K562 (cell line): ENCODE results near the gene DNAJB1.

ENCODE experiments used
- CBFB ChIP-seq: sonication (generic); formaldehyde crosslinking; IDR thresholded peaks from 2 replicates; pipeline ENCODE4 v1.4.0; 2020; ENCODE audit warnings: mild to moderate bottlenecking, missing genetic modification reagents
- CEBPB ChIP-seq: fragments of 450-650 bp; IDR thresholded peaks from 2 replicates; pipeline ENCODE4 v1.6.1; 2016; ENCODE audit warnings: missing genetic modification characterization, missing compliant biosample characterization
- EGR1 ChIP-seq: fragments of 450-650 bp; conservative IDR thresholded peaks from 2 replicates; pipeline ENCODE4 v1.6.1; 2017; ENCODE audit warnings: mild to moderate bottlenecking
- ETS2 ChIP-seq: IDR thresholded peaks from 2 replicates; pipeline ENCODE4 v1.6.1; 2016; ENCODE audit warnings: borderline replicate concordance, missing genetic modification characterization, mild to moderate bottlenecking, moderate library complexity, missing compliant biosample characterization; ENCODE audit not compliant: poor library complexity, severe bottlenecking
- FOXM1 ChIP-seq, 2 experiments: fragments of 450-650 bp in 1 of 2; sonication (generic) in 1 of 2; formaldehyde crosslinking in 1 of 2; IDR thresholded peaks; 2 replicates each; pipeline versions ENCODE4 v1.6.1 to v1.9.0; 2017 to 2022; ENCODE audit warnings: low read depth in 2 of 2, mild to moderate bottlenecking in 2 of 2, missing genetic modification reagents in 1 of 2, moderate library complexity in 1 of 2
- HDAC6 ChIP-seq: IDR thresholded peaks from 2 replicates; pipeline ENCODE4 v1.6.1; 2012; ENCODE audit warnings: low read depth, mild to moderate bottlenecking, control low read depth, inconsistent platforms, low read length, moderate library complexity
- IRF2 ChIP-seq: sonication (generic); formaldehyde crosslinking; IDR thresholded peaks from 2 replicates; pipeline ENCODE4 v1.8.1; 2022; ENCODE audit warnings: mild to moderate bottlenecking, missing genetic modification reagents
- NR3C1 ChIP-seq: sonication (generic); formaldehyde crosslinking; IDR thresholded peaks from 2 replicates; pipeline ENCODE4 v1.8.1; 2022; ENCODE audit warnings: missing genetic modification reagents
- RCOR1 ChIP-seq, 2 experiments: IDR thresholded peaks; 2 replicates each; pipeline ENCODE4 v1.6.1; 2012; ENCODE audit warnings: low read depth in 2 of 2, low read length in 2 of 2, borderline replicate concordance in 1 of 2, improper control_type of control experiment in 1 of 2
- TRIM24 ChIP-seq, 2 experiments: fragments of 450-650 bp; IDR thresholded peaks; 2 replicates each; pipeline ENCODE4 v1.6.1; 2016
- ZNF561 ChIP-seq: fragments of 450-650 bp; formaldehyde crosslinking; conservative IDR thresholded peaks from 2 replicates; pipeline ENCODE4 v1.4.0; 2020; ENCODE audit warnings: mild to moderate bottlenecking, moderate library complexity
- TF ChIP-seq, protein P1 (sequence below), 3 experiments: IDR thresholded peaks in 2 of 3; conservative IDR thresholded peaks in 1 of 3; 2 replicates each; pipeline ENCODE4 v1.5.1; 2011 to 2012; ENCODE audit warnings: low read length in 3 of 3, mild to moderate bottlenecking in 3 of 3, control low read depth in 2 of 3, improper control_type of control experiment in 1 of 3, inconsistent platforms in 1 of 3, low read depth in 1 of 3, mixed read lengths in 1 of 3, moderate library complexity in 1 of 3; ENCODE audit not compliant: insufficient read depth in 2 of 3
- TF ChIP-seq, protein P2 (sequence below): sonication (generic); formaldehyde crosslinking; IDR thresholded peaks from 2 replicates; pipeline ENCODE4 v1.8.1; 2023; ENCODE audit warnings: mild to moderate bottlenecking, missing genetic modification reagents, moderate library complexity

DNA sequence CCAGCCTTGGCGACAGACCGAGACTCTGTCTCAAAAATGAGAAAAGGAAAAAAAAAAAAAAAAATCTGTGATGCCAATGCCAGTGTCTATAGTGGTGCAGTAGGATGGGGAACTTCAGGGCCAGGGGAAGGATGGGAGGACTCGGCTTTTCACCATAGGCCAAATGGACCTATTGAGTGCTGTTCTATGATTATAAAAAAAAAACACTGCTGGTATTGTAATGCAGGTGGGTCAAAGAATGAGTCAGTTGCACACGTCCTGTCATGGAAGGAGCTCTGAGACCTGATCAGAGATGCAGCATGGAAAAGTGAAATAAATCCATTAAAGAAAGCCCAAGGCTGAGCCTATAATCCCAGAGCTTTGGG, 7.0 kb downstream of the DNAJB1 start:
- TF ChIP-seq, protein P1, sequence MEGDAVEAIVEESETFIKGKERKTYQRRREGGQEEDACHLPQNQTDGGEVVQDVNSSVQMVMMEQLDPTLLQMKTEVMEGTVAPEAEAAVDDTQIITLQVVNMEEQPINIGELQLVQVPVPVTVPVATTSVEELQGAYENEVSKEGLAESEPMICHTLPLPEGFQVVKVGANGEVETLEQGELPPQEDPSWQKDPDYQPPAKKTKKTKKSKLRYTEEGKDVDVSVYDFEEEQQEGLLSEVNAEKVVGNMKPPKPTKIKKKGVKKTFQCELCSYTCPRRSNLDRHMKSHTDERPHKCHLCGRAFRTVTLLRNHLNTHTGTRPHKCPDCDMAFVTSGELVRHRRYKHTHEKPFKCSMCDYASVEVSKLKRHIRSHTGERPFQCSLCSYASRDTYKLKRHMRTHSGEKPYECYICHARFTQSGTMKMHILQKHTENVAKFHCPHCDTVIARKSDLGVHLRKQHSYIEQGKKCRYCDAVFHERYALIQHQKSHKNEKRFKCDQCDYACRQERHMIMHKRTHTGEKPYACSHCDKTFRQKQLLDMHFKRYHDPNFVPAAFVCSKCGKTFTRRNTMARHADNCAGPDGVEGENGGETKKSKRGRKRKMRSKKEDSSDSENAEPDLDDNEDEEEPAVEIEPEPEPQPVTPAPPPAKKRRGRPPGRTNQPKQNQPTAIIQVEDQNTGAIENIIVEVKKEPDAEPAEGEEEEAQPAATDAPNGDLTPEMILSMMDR (IDR thresholded peaks at IDR 0.05 in 2 of 3, conservative IDR thresholded peaks at IDR 0.05 in 1 of 3; ENCODE audit: insufficient read depth in 2 of 3, low read depth in 1 of 3, low read length in 3 of 3) = no peak
- no peak for TF ChIP-seq ETS2 (tag)
- no peak for TF ChIP-seq FOXM1 (IDR thresholded peaks at IDR 0.05; ENCODE audit: low read depth)
- TF ChIP-seq FOXM1 (CRISPR knock-in tag; IDR thresholded peaks at IDR 0.05; ENCODE audit: low read depth) = no peak
- no peak for TF ChIP-seq RCOR1 (IDR thresholded peaks at IDR 0.05; ENCODE audit: borderline replicate concordance in 1 of 2, low read depth in 2 of 2, low read length in 2 of 2)
- TF ChIP-seq IRF2 (CRISPR knock-in tag) = no peak
- no peak for TF ChIP-seq NR3C1 (CRISPR knock-in tag)
- TF ChIP-seq, protein P2, sequence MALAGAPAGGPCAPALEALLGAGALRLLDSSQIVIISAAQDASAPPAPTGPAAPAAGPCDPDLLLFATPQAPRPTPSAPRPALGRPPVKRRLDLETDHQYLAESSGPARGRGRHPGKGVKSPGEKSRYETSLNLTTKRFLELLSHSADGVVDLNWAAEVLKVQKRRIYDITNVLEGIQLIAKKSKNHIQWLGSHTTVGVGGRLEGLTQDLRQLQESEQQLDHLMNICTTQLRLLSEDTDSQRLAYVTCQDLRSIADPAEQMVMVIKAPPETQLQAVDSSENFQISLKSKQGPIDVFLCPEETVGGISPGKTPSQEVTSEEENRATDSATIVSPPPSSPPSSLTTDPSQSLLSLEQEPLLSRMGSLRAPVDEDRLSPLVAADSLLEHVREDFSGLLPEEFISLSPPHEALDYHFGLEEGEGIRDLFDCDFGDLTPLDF (CRISPR knock-in tag) = no peak
- no peak for TF ChIP-seq EGR1
- TF ChIP-seq HDAC6 = no peak
- no peak for TF ChIP-seq CBFB
- TF ChIP-seq ZNF561 (CRISPR knock-in tag) = no peak
- TF ChIP-seq CEBPB (tag) = no peak
- TF ChIP-seq TRIM24 (IDR thresholded peaks at IDR 0.05) = no peak
